ENCODE data around the gene C15orf62.
A peak's percentile ranks its signal among the peaks of the same experiment; 100 is the strongest.

Gene C15orf62

DNA sequence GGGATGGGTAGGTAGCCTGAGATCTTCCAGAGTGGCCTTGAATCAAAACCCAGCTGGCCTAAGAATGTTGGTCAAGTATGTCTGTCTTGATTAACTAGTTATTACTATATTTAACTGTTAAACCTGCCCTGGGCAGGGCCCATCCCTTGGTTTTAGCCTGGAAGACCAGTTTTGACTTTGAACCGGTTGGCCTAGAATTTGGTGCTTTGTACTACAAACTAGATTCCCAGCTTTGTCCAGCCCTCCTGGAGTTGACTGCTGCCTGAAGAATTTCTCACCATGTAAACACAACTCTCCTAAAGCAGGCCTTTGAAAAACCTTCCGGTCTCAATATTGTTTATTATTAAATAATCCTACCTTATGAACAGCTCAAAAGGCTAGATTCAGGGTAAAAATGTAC is 16.0 kb downstream of the C15orf62 start:
- DNase-seq: no peak

GRCh38 chr15:40787344-40787841 is 17.6 kb downstream of the C15orf62 start:
- peak; percentile 98 for DNase-seq

GRCh38 chr15:40787991-40788390 is 18.2 kb downstream of the C15orf62 start:
- peak; percentile 69 for DNase-seq

DNA sequence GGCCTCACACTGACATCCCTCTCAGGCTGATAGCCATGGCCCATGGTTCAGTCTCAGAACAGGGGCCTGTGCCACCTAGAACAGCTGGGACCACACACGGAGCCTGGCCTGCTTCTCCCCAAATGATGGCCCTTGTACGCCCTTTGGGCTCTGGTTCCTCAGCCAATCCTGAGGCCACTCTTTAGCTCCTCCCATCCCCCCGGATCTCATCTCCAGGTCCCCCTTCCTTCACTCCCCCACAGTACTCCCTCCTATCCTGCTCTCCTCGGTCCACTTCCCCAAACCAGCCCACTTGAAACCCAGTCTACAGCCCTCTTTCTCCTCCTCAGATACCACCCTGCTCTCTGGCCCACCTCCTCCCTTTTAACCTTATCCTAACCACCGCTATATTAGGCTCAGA is 19.3 kb downstream of the C15orf62 start:
- no peak for DNase-seq

DNA sequence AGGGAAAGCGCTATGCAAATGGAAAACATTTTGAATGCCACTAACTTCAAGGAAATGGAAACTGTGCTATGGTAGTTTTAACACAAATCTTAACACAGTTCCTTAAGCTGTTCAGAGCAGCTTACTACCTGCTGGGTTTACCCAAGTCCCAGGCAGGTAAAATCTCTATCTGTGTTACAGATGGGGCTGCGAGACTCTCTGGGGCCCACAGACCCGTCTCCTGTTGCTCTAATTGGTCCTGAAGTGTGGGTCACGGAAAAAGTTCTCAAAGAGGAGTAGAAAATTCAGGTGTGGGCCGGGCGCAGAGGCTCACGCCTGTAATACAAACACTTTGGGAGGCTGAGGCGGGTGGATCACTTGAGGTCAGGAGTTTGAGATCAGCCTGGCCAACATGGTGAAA is 20.2 kb downstream of the C15orf62 start:
- no peak for DNase-seq

DNA sequence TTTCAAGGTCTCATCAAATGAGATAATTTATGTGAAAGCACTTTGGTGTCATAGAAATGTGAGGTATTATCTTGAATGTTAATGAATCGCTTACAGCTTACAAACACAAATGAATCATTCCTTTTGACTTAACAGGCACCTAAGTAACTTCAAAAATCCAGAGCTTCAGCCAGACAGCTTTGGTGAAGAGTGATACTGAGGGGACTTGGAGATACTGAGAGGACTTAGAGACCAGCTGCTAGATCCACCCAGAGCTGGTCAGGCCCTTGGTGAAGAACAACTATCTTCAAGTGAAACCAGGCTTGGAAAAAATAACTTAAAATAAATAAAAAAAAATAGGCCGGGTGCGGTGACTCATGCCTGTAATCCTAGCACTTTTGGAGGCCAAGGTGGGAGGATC is 20.9 kb downstream of the C15orf62 start:
- no peak for DNase-seq

DNA sequence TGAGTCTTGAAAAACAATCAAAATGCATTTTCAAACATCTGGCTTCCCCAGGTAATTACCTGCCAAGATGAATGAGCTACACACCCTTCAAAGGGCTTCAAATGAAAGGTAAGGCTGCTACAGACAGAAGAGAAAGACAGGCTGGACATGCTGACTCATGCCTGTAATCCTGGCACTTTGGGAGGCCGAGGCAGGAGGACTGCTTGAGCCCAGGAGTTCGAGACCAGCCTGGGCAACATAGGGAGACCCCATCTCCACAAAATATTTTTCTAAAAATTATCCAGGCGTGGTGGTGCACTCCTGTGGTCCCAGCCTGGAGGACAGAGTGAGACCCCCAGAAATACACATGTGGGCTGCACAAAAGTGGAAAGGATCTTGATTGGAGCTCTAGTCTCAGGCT is 22.6 kb downstream of the C15orf62 start:
- DNase-seq: no peak

DNA sequence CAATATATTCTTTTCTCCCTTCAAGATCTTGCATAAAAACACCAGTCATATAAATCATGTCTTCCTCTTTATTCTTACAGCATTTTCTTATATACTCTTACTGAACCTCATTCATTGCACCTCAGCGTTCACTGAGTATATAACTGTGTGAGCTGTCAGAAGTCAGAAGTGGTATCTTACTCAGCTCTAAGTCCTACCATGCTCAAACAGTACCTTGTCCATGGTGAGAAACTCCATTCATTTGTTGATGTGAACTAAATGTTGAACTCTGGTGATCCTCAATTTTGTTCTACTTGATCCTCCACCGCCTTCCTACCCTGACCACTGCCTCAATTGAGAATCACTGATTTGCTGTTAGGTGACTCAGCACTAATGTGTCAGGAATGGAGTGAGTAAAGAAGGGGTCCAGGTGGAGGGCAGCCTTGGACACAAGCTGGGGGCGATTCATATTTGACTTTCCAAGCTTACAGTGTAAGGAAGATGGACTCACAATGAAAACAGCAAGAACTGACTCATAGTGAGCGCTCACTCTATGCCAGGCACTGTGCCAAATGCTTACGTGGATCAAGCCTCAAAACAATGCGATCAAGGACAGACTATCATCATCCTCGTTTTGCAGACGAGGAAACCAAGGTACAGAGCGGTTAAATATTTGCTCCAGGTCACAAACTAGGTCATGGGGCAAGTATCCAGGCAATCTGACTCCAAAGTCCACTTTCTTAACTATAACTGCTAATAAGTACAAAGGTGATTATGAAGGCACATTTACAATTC is 23.6 kb downstream of the C15orf62 start:
- DNase-seq: no peak

- DNase-seq: no peak
These were observed 26.3 kb downstream of the C15orf62 start for GRCh38 chr15:40796041-40796440.

GRCh38 chr15:40796512-40796911 is 26.7 kb downstream of the C15orf62 start:
- DNase-seq: no peak

DNA sequence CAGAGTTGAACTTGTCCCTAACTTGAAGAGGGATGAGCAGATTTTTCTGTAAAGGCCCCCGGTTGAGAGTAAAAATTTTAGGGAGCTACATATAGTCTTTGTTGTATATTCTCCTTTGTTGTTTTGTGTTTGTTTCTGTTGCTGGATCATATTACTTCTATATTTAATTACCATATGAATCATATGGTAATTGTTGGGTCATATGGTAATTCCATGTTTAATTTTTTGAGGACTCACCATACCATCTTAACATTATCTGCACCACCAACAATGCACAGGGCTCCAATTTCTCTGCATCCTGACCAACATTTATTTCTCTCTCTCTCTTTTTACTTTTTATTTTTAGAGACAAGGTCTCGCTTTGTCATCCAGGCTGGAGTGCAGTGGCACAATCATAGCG is 29.7 kb downstream of the C15orf62 start:
- no peak for DNase-seq

DNA sequence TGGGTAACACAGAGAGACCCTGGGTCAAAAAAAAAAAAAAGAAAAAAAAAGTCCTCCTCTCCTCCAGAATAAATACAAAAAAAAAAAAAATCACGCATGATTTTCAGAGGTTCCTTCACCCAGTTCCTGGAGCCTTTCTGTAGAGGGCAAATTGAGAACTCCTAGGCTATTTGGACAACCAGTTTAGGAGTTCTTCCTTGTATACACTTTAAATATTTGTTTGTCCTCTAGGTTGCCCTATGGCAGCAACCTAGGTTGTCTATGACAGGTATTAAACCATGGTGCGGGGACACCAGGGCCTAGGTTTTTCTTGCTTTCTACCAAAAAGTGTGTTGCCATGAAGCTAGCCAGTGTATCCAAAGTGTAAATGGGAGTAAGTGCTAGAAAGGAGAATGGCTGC is 33.3 kb downstream of the C15orf62 start:
- DNase-seq: no peak

- no peak for DNase-seq
These were observed 33.9 kb downstream of the C15orf62 start for GRCh38 chr15:40803688-40804087.

DNA sequence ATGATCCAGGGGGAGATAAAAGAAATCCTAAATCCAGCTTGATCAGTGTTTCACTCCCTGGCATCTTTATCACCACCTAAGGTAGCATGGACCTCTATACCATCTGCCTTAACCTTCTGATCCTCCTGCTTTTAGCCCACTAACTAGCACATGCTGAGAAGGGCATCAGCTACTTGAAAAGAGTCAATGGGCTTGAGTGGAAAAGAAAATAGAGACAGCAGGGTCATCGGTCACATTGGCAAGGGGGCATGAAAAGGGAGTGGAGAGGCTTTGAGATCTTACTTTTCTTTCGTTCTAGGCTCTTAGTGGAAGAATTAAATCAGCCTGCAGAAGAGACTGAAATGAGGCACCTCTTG is 36.9 kb downstream of the C15orf62 start:
- no peak for DNase-seq

- peak; percentile 95 for DNase-seq
These were observed 37.5 kb downstream of the C15orf62 start, which contains the start of the genes DNAJC17 and ZFYVE19 for GRCh38 chr15:40807028-40807887. DNAJC17 (minus strand) TSS chr15:40807473; CDS start chr15:40807446, 27 bp downstream. ZFYVE19 (plus strand) TSS chr15:40807089; CDS start chr15:40807590, 501 bp downstream.

- no peak for DNase-seq
These were observed 38.2 kb downstream of the C15orf62 start for GRCh38 chr15:40807888-40808461.

GRCh38 chr15:40808861-40809450 is 39.2 kb downstream of the C15orf62 start:
- no peak for DNase-seq

DNA sequence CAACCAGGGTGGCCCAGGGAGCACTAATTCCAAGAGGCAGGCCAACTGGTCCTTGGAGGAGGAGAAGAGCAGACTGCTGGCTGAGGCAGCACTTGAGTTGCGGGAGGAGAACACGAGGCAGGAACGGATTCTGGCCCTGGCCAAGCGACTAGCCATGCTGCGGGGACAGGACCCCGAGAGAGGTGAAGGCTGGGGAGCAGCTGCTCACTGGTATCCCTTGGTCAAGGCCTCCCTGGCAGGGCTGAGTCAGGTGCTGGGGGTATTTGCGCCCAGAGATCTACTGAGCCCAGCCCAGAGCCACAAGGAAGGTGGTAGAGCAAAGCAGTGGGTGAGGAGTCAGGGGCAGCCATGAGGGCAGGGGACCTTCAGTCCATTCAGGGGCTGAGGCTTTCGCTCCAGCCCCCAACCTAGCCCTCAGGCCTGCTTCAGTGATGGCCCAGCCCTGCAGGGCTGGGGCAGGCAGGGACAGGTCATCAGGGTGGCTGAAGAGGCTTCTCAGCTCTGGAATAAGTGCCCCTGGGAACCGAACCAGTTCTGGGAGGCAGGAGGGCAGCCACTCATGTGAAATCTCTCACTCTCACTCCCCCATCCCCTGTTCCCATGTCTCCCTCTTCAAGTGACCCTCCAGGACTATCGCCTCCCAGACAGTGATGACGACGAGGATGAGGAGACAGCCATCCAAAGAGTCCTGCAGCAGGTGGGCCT is 43.1 kb downstream of the C15orf62 start:
- DNase-seq: no peak

- no peak for DNase-seq
These were observed 45.4 kb downstream of the C15orf62 start for GRCh38 chr15:40815042-40815698.

GRCh38 chr15:40819048-40819447 is 49.3 kb downstream of the C15orf62 start:
- DNase-seq: no peak

DNA sequence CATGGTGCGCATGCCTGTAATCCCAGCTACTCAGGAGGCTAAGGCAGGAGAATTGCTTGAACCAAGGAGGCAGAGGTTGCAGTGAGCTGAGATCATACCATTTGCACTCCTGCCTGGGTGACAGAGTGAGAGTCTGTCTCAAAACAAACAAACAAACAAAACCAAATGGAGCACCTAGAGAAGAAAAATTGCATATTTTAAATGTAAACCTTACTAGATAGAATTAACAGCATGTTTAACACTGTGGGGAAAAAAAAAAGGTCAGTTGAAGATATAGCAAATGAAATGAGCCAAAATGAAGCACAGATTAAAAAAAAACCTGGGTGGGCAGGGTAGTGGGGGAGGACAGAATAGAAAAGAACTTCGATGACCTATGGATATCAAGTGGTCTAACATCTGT is 51.4 kb downstream of the C15orf62 start:
- no peak for DNase-seq
